GM12874 (cell line): ENCODE measurements around the gene RBBP8.

ENCODE experiments used
- CTCF ChIP-seq: IDR thresholded peaks from 2 replicates; pipeline ENCODE4 v1.5.1; 2011; ENCODE audit warnings: low read depth, mild to moderate bottlenecking, control low read depth, low read length, moderate library complexity; ENCODE audit not compliant: insufficient read depth

Gene RBBP8

DNA sequence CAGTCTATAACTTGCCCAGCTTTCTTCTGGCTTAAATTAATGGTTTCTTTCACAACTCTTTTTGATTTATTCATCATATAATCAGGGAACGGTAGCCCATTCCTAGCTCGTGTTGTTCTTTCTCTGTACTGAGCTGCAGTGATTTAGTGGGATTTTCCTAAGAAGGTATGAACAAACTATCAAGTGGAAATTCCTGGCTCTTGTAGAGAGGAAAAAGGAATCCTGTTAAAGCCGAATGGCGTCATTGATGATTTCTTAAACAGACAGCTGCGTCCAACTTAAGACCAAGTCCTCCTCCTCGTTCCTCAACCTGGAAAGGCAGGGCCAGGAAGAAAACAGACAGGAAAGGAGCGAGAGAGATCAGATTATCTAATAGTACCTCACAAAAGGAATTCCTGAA, 132.9 kb downstream of the RBBP8 start:
- TF ChIP-seq CTCF = no peak

GRCh38 chr18:23066504-23067039, 133.4 kb downstream of the RBBP8 start:
- TF ChIP-seq CTCF = no peak

DNA sequence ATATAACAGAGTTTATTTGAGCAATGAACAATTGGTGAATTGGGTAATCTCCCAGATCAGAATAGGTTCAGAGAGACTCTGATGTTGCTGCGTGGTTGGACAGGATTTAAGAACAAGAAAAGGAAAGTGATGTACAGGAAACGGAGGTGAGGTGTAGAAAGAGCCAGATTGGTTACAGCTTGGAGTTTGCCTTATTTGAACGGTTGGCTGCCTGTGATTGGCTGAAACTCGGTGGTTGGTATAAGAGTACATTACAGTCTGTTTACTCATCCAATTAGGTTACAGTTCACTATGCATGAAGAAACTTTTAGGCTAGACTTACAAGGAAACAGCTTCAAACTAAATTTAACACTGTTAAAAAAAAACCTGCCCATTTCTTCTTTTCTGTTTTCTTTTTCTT, 134.1 kb downstream of the RBBP8 start:
- no peak for TF ChIP-seq CTCF

DNA sequence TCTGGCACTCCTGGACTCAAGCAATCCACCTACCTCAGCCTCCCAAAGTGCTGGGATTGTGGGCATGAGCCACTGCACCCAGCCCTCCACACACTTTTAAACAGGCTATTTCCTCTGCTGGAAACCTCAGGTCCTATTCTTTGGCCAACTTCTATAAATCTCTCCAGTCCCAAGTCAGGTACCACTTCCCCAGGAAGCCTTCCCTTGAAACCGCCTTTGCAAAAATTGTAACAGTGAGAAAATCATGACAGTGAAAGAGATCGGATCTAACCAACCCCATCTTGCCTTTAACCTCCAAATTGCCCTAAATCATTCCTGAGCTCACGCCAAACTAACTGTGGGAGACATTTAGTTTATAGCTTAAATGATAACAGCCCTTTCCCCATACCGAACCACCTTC, 134.9 kb downstream of the RBBP8 start:
- no peak for TF ChIP-seq CTCF

- TF ChIP-seq CTCF = no peak
These were observed 135.6 kb downstream of the RBBP8 start for GRCh38 chr18:23068570-23069310.

DNA sequence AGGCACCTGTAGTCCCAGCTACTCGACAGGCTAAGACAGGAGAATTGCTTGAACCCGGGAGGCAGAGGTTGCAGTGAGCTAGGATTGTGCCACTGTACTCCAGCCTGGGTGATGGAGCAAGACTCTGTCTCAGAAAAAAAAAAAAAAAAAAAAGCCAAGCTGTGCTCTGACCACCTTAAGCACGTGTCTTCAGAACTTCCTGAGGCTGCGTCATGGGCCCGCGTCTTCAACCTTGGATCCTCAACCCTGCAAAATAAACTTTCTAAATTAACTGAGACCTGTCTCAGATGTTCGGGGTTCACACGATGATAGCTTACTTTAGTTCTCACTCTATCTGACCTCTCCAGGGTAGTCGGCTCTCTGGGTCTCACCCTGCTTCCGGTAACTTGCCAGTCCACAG, 136.4 kb downstream of the RBBP8 start:
- no peak for TF ChIP-seq CTCF

- TF ChIP-seq CTCF = no peak
These were observed 136.8 kb downstream of the RBBP8 start for GRCh38 chr18:23069898-23070297.

DNA sequence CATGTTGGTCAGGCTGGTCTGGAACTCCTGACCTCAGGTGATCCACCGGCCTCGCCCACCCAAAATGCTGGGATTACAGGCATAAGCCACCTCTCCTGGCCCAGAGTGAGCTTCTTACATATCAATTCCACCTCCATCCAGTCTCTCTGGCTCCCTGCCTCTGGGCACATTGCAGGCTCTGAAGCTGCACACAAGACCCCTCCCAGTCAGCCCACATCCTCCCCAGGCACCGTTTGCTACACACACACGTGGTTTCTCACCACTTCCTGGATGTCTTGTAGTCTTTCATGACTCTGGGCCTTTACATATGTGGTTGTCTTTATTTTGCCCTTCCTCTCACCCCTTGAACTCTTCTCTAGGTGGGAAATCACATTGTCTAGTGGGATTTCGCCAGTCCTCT, 138.2 kb downstream of the RBBP8 start:
- TF ChIP-seq CTCF = no peak
